Measurements from ENCODE around the gene CRTAC1. TPM values are rescaled to one million over a fixed set of nuclear protein-coding genes. Genes with fewer than 3 reads are reported as not detected.

Gene CRTAC1
- polyA plus RNA-seq, 12 donors: 0.30 to 1.1 (median 0.65) TPM; not detected in 2

- no peak for DNase-seq
These were observed 105.7 kb downstream of the CRTAC1 start for GRCh38 chr10:97924678-97925077.

- DNase-seq: no peak
These were observed 106.9 kb downstream of the CRTAC1 start for GRCh38 chr10:97923476-97923875.

- no peak for DNase-seq
These were observed 107.4 kb downstream of the CRTAC1 start for GRCh38 chr10:97923057-97923456.

GRCh38 chr10:97922022-97922758, 108.2 kb downstream of the CRTAC1 start:
- no peak for DNase-seq

- no peak for DNase-seq
These were observed 108.8 kb downstream of the CRTAC1 start for GRCh38 chr10:97921581-97922021.

- DNase-seq: no peak
These were observed 109.6 kb downstream of the CRTAC1 start for GRCh38 chr10:97920865-97921264.

- no peak for DNase-seq
These were observed 111.4 kb downstream of the CRTAC1 start for GRCh38 chr10:97919012-97919411.

- peak; percentile 31 for DNase-seq
These were observed 113.8 kb downstream of the CRTAC1 start for GRCh38 chr10:97916586-97916985.

- DNase-seq: no peak
These were observed 114.9 kb downstream of the CRTAC1 start for GRCh38 chr10:97915346-97916131.

- DNase-seq: peak; percentile 28
These were observed 115.6 kb downstream of the CRTAC1 start for GRCh38 chr10:97914837-97915211.

- DNase-seq: no peak
These were observed 116.1 kb downstream of the CRTAC1 start for GRCh38 chr10:97914171-97914836.

- DNase-seq: no peak
These were observed 116.8 kb downstream of the CRTAC1 start for GRCh38 chr10:97913614-97914013.

GRCh38 chr10:97913193-97913592, 117.2 kb downstream of the CRTAC1 start:
- no peak for DNase-seq

- DNase-seq: no peak
These were observed 119.2 kb downstream of the CRTAC1 start for GRCh38 chr10:97911217-97911616.

- DNase-seq: no peak
These were observed 119.8 kb downstream of the CRTAC1 start for GRCh38 chr10:97910661-97911060.

GRCh38 chr10:97907830-97908229, 122.6 kb downstream of the CRTAC1 start:
- no peak for DNase-seq

- no peak for DNase-seq
These were observed 123.2 kb downstream of the CRTAC1 start for GRCh38 chr10:97907211-97907610.

- DNase-seq: no peak
These were observed 125.1 kb downstream of the CRTAC1 start for GRCh38 chr10:97905276-97905675.

- DNase-seq: no peak
These were observed 125.8 kb downstream of the CRTAC1 start for GRCh38 chr10:97904576-97904975.

GRCh38 chr10:97904018-97904381, 126.4 kb downstream of the CRTAC1 start:
- no peak for DNase-seq

GRCh38 chr10:97903128-97904017, 127.0 kb downstream of the CRTAC1 start:
- no peak for DNase-seq

- DNase-seq: no peak
These were observed 129.0 kb downstream of the CRTAC1 start for GRCh38 chr10:97901381-97901780.
